Thyroid gland (tissue), 4 donors: ENCODE results near the gene CFAP46. TPM values are rescaled to one million over a fixed set of nuclear protein-coding genes. Genes with fewer than 3 reads are reported as not detected.

ENCODE experiments used
- DNase-seq, 2 donors: peaks; one replicate each; pipeline ENCODE4 v3.0.0-alpha.2; 2019
- H3K27ac ChIP-seq, 3 donors: fragments of 200-600 bp; sonication (generic); 1 replicate in 2 of 3; 2 replicates in 1 of 3; pipeline ENCODE4 v1.5.1; 2016 to 2019; ENCODE audit warnings: mild to moderate bottlenecking in 1 of 3, moderate library complexity in 1 of 3
- H3K27me3 ChIP-seq: fragments of 200-600 bp; sonication (generic); one replicate; pipeline ENCODE4 v1.5.1; 2019
- H3K36me3 ChIP-seq, 2 donors: fragments of 200-600 bp; sonication (generic); one replicate each; pipeline ENCODE4 v1.5.1; 2016 to 2019
- H3K4me1 ChIP-seq, 2 donors: fragments of 200-600 bp; sonication (generic); one replicate each; pipeline ENCODE4 v1.5.1; 2017 to 2019
- H3K4me3 ChIP-seq, 3 donors: fragments of 200-600 bp; sonication (generic); replicated peaks in 1 of 3; 1 replicate in 2 of 3; 2 replicates in 1 of 3; pipeline ENCODE4 v1.5.1; 2016; ENCODE audit warnings: mild to moderate bottlenecking in 1 of 3
- H3K9me3 ChIP-seq: fragments of 200-600 bp; sonication (generic); one replicate; pipeline ENCODE4 v1.5.1; 2017
- POLR2A ChIP-seq, 2 donors: fragments of 450-650 bp; IDR thresholded peaks; one replicate each; pipeline ENCODE4 v1.6.1; 2017; ENCODE audit warnings: antibody characterized with exemption in 2 of 2, mild to moderate bottlenecking in 2 of 2, moderate library complexity in 1 of 2
- WGBS, 2 donors: methylation state at CpG; one replicate each; pipeline ENCODE4 v1.1.5; 2017; 5-methylcytosine and 5-hydroxymethylcytosine counted together
- intact Hi-C: fragments of 100-400 bp; cut with DNase I; formaldehyde crosslinking; loops from one replicate; pipeline ENCODE4 v1.15.1; 2023
- total RNA-seq, 4 donors: library from RNA; depleted of rRNA; stranded (reverse); fragments of >200 nt; gene quantifications; one replicate each; pipeline ENCODE4 v1.2.3, GENCODE V29; 2016
- TF ChIP-seq, protein P1 (sequence below), 6 experiments: fragments of 200-600 bp in 3 of 6; fragments of 450-650 bp in 3 of 6; sonication (generic) in 3 of 6; IDR thresholded peaks; one replicate each; pipeline ENCODE4 v1.5.1; 2016 to 2019; ENCODE audit warnings: antibody characterized with exemption in 6 of 6, mild to moderate bottlenecking in 2 of 6, inconsistent platforms in 1 of 6, moderate library complexity in 1 of 6

Gene CFAP46
- total RNA-seq, 4 donors from 2014 or later: 3.6 to 12.7 (median 9.1) TPM

GRCh38 chr10:132786884-132787494 lies 155.4 kb downstream of the CFAP46 start:
- Histone ChIP-seq H3K27ac (no peak overlapping the region), H3K27me3 (peaks cover 18% of the 10 kb centered on the region), H3K9me3 (no peaks in the 10 kb centered on the region), H3K4me1 (peaks cover 9 to 39% of the 10 kb centered on the region in 2 donors), H3K4me3 (no peak overlapping the region), H3K36me3 (no peaks in the 10 kb centered on the region)
- WGBS, 2 donors: 10% methylated on average over 4 of the region's 80 CpGs; no CpG with 5 or more reads in 1 of the 2 donors
- no peak for TF ChIP-seq POLR2A (IDR thresholded peaks at IDR 0.05)
- TF ChIP-seq, protein P1, sequence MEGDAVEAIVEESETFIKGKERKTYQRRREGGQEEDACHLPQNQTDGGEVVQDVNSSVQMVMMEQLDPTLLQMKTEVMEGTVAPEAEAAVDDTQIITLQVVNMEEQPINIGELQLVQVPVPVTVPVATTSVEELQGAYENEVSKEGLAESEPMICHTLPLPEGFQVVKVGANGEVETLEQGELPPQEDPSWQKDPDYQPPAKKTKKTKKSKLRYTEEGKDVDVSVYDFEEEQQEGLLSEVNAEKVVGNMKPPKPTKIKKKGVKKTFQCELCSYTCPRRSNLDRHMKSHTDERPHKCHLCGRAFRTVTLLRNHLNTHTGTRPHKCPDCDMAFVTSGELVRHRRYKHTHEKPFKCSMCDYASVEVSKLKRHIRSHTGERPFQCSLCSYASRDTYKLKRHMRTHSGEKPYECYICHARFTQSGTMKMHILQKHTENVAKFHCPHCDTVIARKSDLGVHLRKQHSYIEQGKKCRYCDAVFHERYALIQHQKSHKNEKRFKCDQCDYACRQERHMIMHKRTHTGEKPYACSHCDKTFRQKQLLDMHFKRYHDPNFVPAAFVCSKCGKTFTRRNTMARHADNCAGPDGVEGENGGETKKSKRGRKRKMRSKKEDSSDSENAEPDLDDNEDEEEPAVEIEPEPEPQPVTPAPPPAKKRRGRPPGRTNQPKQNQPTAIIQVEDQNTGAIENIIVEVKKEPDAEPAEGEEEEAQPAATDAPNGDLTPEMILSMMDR (IDR thresholded peaks at IDR 0.05): no peak
- intact Hi-C loops: loop anchor here (5.0 kb wide), 1 partner anchor 135 kb away; no protein-coding TSS in a partner anchor
- DNase-seq: no peak

DNA sequence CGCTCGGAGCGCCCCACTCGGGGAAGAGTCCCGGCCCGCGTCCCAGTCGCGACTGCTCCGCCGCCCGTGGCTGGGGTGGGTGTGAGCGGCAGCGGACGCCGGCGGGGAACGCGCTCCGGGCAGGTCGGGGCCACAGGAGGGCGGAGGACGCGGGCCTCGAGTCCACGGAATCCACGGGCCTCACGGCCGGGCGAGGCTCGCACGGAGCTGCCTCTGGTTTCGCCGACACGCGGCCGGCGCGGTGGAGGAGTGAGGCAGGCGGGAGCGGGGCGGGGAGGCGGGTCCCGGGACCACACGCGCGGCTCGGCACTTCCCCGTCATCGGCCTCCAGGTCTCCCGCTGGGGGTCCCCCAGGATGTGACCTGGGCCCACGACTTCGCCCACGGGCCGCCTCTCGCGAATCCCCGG lies 155.9 kb downstream of the CFAP46 start:
- 3 to 5% methylated on average over 6 to 31 of the region's 58 CpGs for WGBS, 2 donors
- Histone ChIP-seq H3K4me1 (peaks cover 9 to 39% of the 10 kb centered on the region in 2 donors), H3K36me3 (no peaks in the 10 kb centered on the region), H3K9me3 (no peaks in the 10 kb centered on the region), H3K27me3 (peaks cover 18% of the 10 kb centered on the region), H3K4me3 (no peak overlapping the region), H3K27ac (no peak overlapping the region)
- no peak for TF ChIP-seq POLR2A (IDR thresholded peaks at IDR 0.05)
- TF ChIP-seq, protein P1 (IDR thresholded peaks at IDR 0.05): no peak
- intact Hi-C loops: loop anchor here (5.0 kb wide), 1 partner anchor 134 kb away; no protein-coding TSS in a partner anchor
- no peak for DNase-seq

GRCh38 chr10:132785723-132786475 lies 156.5 kb downstream of the CFAP46 start, which contains the start of gene NKX6-2:
NKX6-2 (minus strand) TSS chr10:132786147; CDS start chr10:132785948, 199 bp downstream.
- H3K4me1 ChIP-seq: peaks cover 9 to 39% of the 10 kb centered on the region in 2 donors
- intact Hi-C loops: loop anchor here (5.0 kb wide), 1 partner anchor 134 kb away; no protein-coding TSS in a partner anchor
- no peaks in the 10 kb centered on the region for H3K36me3 ChIP-seq
- no peak within 1 kb of the TSS for H3K27ac ChIP-seq
- peaks cover 18% of the 10 kb centered on the region for H3K27me3 ChIP-seq
- no peak for DNase-seq
- no peaks in the 10 kb centered on the region for H3K9me3 ChIP-seq
- no peak within 1 kb of the TSS for H3K4me3 ChIP-seq
- TF ChIP-seq POLR2A (IDR thresholded peaks at IDR 0.05): no peak
- TF ChIP-seq, protein P1 (IDR thresholded peaks at IDR 0.05): no peak
- 2 to 5% methylated on average over 14 to 28 of the region's 119 CpGs for WGBS, 2 donors

DNA sequence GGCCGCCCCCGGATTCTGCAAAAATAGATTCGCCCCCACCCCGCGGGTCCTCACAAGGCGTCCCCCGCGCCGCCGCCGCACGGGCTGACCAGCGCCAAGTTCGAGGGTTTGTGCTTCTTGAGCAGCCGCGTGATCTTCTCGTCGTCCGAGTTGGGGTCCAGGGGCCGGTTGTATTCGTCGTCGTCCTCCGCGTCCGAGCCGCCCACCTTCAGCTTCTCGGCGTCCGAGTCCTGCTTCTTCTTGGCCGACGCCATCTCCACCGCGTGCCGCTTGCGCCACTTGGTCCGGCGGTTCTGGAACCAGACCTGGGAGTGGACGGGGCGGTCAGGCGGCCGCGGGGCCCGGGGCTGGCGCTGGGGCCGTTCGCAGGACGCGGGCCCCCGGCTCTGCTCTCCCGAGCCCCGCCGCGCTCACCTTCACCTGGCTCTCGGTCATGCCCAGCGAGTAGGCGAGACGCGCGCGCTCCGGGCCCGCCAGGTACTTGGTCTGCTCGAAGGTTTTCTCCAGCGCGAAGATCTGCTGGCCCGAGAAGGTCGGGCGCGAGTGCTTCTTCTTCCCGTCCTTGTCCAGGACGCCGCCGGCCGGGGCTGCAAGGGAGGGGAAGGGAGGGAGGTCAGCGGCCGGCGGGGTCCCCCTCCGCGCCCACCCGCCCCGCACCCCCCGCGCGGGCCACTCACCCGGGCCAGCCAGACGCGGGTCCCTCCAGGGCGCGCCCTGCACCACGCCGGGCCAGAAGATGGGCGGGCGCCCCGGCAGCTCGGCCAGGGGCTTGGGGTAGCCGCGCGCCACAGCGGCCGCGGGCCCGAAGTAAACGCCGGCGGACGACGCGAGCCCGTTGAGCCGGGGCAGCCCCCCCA lies 157.3 kb downstream of the CFAP46 start:
- DNase-seq: peak; percentile 22 to 28
- H3K36me3 ChIP-seq: peaks cover 0 to 4% of the 10 kb centered on the region in 2 donors
- H3K27me3 ChIP-seq: peaks cover 18% of the 10 kb centered on the region
- intact Hi-C loops: loop anchor here (5.0 kb wide), 1 partner anchor 133 kb away; no protein-coding TSS in a partner anchor
- peaks cover 9 to 39% of the 10 kb centered on the region in 2 donors for H3K4me1 ChIP-seq
- WGBS, 2 donors: 7 to 14% methylated on average over 14 to 24 of the region's 111 CpGs
- H3K4me3 ChIP-seq: no peak overlapping the region
- H3K9me3 ChIP-seq: no peaks in the 10 kb centered on the region
- no peak overlapping the region for H3K27ac ChIP-seq
- TF ChIP-seq POLR2A (IDR thresholded peaks at IDR 0.05): no peak
- TF ChIP-seq, protein P1 (IDR thresholded peaks at IDR 0.05): no peak
